ENCODE results near the gene MEIOSIN. TPM values are rescaled to one million over a fixed set of nuclear protein-coding genes. Genes with fewer than 3 reads are reported as not detected.

The MEIOSIN gene
- total and polyA plus RNA-seq, 2 donors (not counting 1 experiment from before 2014, with no cell fraction given): not detected

- Mint-ChIP-seq H3K27ac (no peak overlapping the region), H3K4me1 (peaks cover 24% of the 10 kb centered on the region), H3K27me3 (peaks cover 10% of the 10 kb centered on the region), H3K4me3 (no peak overlapping the region), H3K9me3 (ENCODE audit: insufficient read depth) (no peaks in the 10 kb centered on the region)
- CTCF ChIA-PET: interaction anchor here (1.2 kb wide), 1 partner anchor 39 kb away, joined by 5 read pairs; no protein-coding TSS in a partner anchor
- peaks cover 52% of the 10 kb centered on the region for H4K20me1 ChIP-seq (ENCODE audit: control insufficient read depth, insufficient read depth, low read length, poor library complexity, severe bottlenecking)
- WGBS (ENCODE audit: insufficient coverage): 98% methylated on average over 34 of the region's 34 CpGs
- ATAC-seq (ENCODE audit: low read depth) (no peak), DNase-seq (no peak)
- no peak overlapping the region for H2AFZ ChIP-seq (ENCODE audit: insufficient read depth, low read depth, low read length, poor library complexity, severe bottlenecking)
- intact Hi-C loops (cut with micrococcal nuclease): no loop called here
- peaks cover 0 to 4% (median 0%) of the 10 kb centered on the region in 3 donors for H3K9me3 ChIP-seq (ENCODE audit: control extremely low read depth in 1 of 3, control insufficient read depth in 2 of 3, insufficient read depth in 1 of 3, low read length in 2 of 3)
- peaks cover 0 to 23% (median 2%) of the 10 kb centered on the region in 4 experiments for H3K27me3 ChIP-seq (replicated peaks in 1 of 4; ENCODE audit: control extremely low read depth in 1 of 4, control insufficient read depth in 3 of 4, insufficient read depth in 4 of 4, low read length in 3 of 4)
- H3K27ac ChIP-seq (ENCODE audit: low read length in 2 of 2): no peak overlapping the region
- H3K79me2 ChIP-seq (ENCODE audit: control insufficient read depth, insufficient read depth, low read length): no peaks in the 10 kb centered on the region
- POLR2A ChIA-PET: no interaction called here
- H3K4me3 ChIP-seq (ENCODE audit: control extremely low read depth in 1 of 5, extremely low read depth in 1 of 5, insufficient read depth in 1 of 5, low read depth in 2 of 5, low read length in 4 of 5): no peak overlapping the region
- no peak for TF ChIP-seq CTCF (IDR thresholded peaks at IDR 0.05)
- TF ChIP-seq EZH2 (IDR thresholded peaks at IDR 0.05; ENCODE audit: borderline replicate concordance, insufficient read depth, low read depth, low read length, poor library complexity, severe bottlenecking): no peak
- no peak overlapping the region for H3K9ac ChIP-seq (ENCODE audit: low read length)
- no peak overlapping the region for H3K4me2 ChIP-seq (replicated peaks; ENCODE audit: low read depth, low read length, poor library complexity, severe bottlenecking)
- peaks cover 17 to 25% of the 10 kb centered on the region in 2 donors for H3K4me1 ChIP-seq (ENCODE audit: control insufficient read depth in 2 of 2, insufficient read depth in 2 of 2, low read length in 2 of 2)
- H3K36me3 ChIP-seq (replicated peaks in 1 of 2; ENCODE audit: control extremely low read depth in 1 of 2, control insufficient read depth in 1 of 2, extremely low read depth in 1 of 2, insufficient read depth in 2 of 2, low read length in 1 of 2): peaks cover 0 to 11% of the 10 kb centered on the region in 2 experiments
Measured at GRCh38 chr19:45777395-45777961, 44.2 kb downstream of the MEIOSIN start.

GRCh38 chr19:45778010-45778661, 44.9 kb downstream of the MEIOSIN start:
- no peak overlapping the region for H3K4me3 Mint-ChIP-seq
- H3K27me3 ChIP-seq (replicated peaks in 1 of 4; ENCODE audit: control extremely low read depth in 1 of 4, control insufficient read depth in 3 of 4, insufficient read depth in 4 of 4, low read length in 3 of 4): peaks cover 0 to 23% (median 2%) of the 10 kb centered on the region in 4 experiments

More at GRCh38 chr19:45778010-45778661, 44.9 kb downstream of the MEIOSIN start:
- TF ChIP-seq EZH2 (IDR thresholded peaks at IDR 0.05; ENCODE audit: borderline replicate concordance, insufficient read depth, low read depth, low read length, poor library complexity, severe bottlenecking): no peak
- no peak for TF ChIP-seq CTCF (IDR thresholded peaks at IDR 0.05)
- ATAC-seq (ENCODE audit: low read depth) (no peak), DNase-seq (no peak)
- Histone ChIP-seq H3K4me3 (ENCODE audit: control extremely low read depth in 1 of 5, extremely low read depth in 1 of 5, insufficient read depth in 1 of 5, low read depth in 2 of 5, low read length in 4 of 5) (no peak overlapping the region), H3K4me1 (ENCODE audit: control insufficient read depth in 2 of 2, insufficient read depth in 2 of 2, low read length in 2 of 2) (peaks cover 17 to 22% of the 10 kb centered on the region in 2 donors), H3K79me2 (ENCODE audit: control insufficient read depth, insufficient read depth, low read length) (no peaks in the 10 kb centered on the region), H3K27ac (ENCODE audit: low read length in 2 of 2) (no peak overlapping the region), H3K4me2 (replicated peaks; ENCODE audit: low read depth, low read length, poor library complexity, severe bottlenecking) (peak overlapping the region; percentile 92), H2AFZ (ENCODE audit: insufficient read depth, low read depth, low read length, poor library complexity, severe bottlenecking) (no peak overlapping the region), H3K36me3 (replicated peaks in 1 of 2; ENCODE audit: control extremely low read depth in 1 of 2, control insufficient read depth in 1 of 2, extremely low read depth in 1 of 2, insufficient read depth in 2 of 2, low read length in 1 of 2) (peaks cover 0 to 11% of the 10 kb centered on the region in 2 experiments), H4K20me1 (ENCODE audit: control insufficient read depth, insufficient read depth, low read length, poor library complexity, severe bottlenecking) (peaks cover 54% of the 10 kb centered on the region), H3K9ac (ENCODE audit: low read length) (no peak overlapping the region), H3K9me3 (ENCODE audit: control extremely low read depth in 1 of 3, control insufficient read depth in 2 of 3, insufficient read depth in 1 of 3, low read length in 2 of 3) (peaks cover 0 to 4% (median 0%) of the 10 kb centered on the region in 3 donors)
- POLR2A ChIA-PET: no interaction called here
- intact Hi-C loops (cut with micrococcal nuclease): no loop called here
- Mint-ChIP-seq H3K9me3 (ENCODE audit: insufficient read depth) (no peaks in the 10 kb centered on the region), H3K27ac (no peak overlapping the region), H3K4me1 (peaks cover 24% of the 10 kb centered on the region), H3K27me3 (peaks cover 10% of the 10 kb centered on the region)
- 98% methylated on average over 27 of the region's 28 CpGs for WGBS (ENCODE audit: insufficient coverage)
- CTCF ChIA-PET: no interaction called here

All from B cell (primary cell).